Adrenal gland (tissue), 12 donors: ENCODE measurements around the gene PATL1. TPM values are rescaled to one million over a fixed set of nuclear protein-coding genes. Genes with fewer than 3 reads are reported as not detected.

Experiments used
- DNase-seq, 7 donors: peaks; one replicate each; pipeline ENCODE4 v3.0.0-alpha.2; 2019 to 2020
- H3K27ac ChIP-seq, 5 donors: fragments of 200-600 bp; sonication (generic) in 4 of 5; 1 replicate in 3 of 5; 2 replicates in 2 of 5; pipeline versions ENCODE4 v1.5.1 to v1.8.0; 2016 to 2020; ENCODE audit warnings: mild to moderate bottlenecking in 1 of 5
- H3K27me3 ChIP-seq: fragments of 200-600 bp; 2 replicates; pipeline ENCODE4 v1.8.0; 2021
- H3K36me3 ChIP-seq, 2 donors: fragments of 200-600 bp; replicated peaks in 1 of 2; 1 replicate in 1 of 2; 2 replicates in 1 of 2; pipeline versions ENCODE4 v1.5.1 to v1.8.0; 2018 to 2022
- H3K4me1 ChIP-seq, 2 donors: fragments of 200-600 bp; replicated peaks in 1 of 2; 1 replicate in 1 of 2; 2 replicates in 1 of 2; pipeline versions ENCODE4 v1.5.1 to v1.8.0; 2018 to 2021
- H3K4me3 ChIP-seq, 4 donors: fragments of 200-600 bp; sonication (generic) in 3 of 4; one replicate each; pipeline ENCODE4 v1.5.1; 2016 to 2018
- H3K9me3 ChIP-seq, 3 donors: fragments of 200-600 bp; sonication (generic) in 1 of 3; replicated peaks in 1 of 3; 1 replicate in 2 of 3; 2 replicates in 1 of 3; pipeline versions ENCODE4 v1.5.1 to v1.8.0; 2016 to 2021
- POLR2A ChIP-seq, 2 donors: fragments of 450-650 bp; IDR thresholded peaks; one replicate each; pipeline ENCODE4 v1.6.1; 2017; ENCODE audit warnings: antibody characterized with exemption in 2 of 2, mild to moderate bottlenecking in 2 of 2, moderate library complexity in 1 of 2
- WGBS, 4 donors: extraction: QIAGEN DNeasy Blood & Tissue Kit in 2 of 4; methylation state at CpG; one replicate each; pipeline versions ENCODE4 v1.1.5 to v1.1.7; 2013 to 2017; 5-methylcytosine and 5-hydroxymethylcytosine counted together
- intact Hi-C, 2 donors: fragments of 100-400 bp; cut with DNase I; formaldehyde crosslinking; loops; one replicate each; pipeline versions ENCODE4 v1.14.1 to v1.15.0; 2022 to 2023
- polyA plus RNA-seq, 3 donors: library from polyadenylated mRNA; stranded (reverse); fragments of 200-250 nt in 2 of 3; fragments of 350-450 nt in 1 of 3; fragmentation: Illumina TruSeq in 1 of 3; extraction: RNeasy Lipid Tissue Mini Kit (QIAGEN cat#74804) in 1 of 3; gene quantifications; one replicate each; pipeline ENCODE4 v1.2.3, GENCODE V29; 2013 to 2014
- total RNA-seq, 9 donors: library from RNA; depleted of rRNA in 4 of 9; stranded (reverse); fragments of >200 nt in 4 of 9; fragments of 120-200 nt in 1 of 9; fragmentation: NEBNext Ultra II Directional in 1 of 9; extraction: Animal tissue kit (Norgen Biotek cat#: 25700) in 1 of 9; gene quantifications; one replicate each; pipeline versions ENCODE4 v1.1.0 to v1.2.4, GENCODE V29; 2013 to 2023
- TF ChIP-seq, protein P1 (sequence below), 6 experiments: fragments of 450-650 bp in 4 of 6; fragments of 200-600 bp in 2 of 6; sonication (generic) in 1 of 6; IDR thresholded peaks; 1 replicate in 5 of 6; 2 replicates in 1 of 6; pipeline versions ENCODE4 v1.5.1 to v1.8.0; 2016 to 2021; ENCODE audit warnings: antibody characterized with exemption in 6 of 6, mild to moderate bottlenecking in 2 of 6, moderate library complexity in 1 of 6
- donor health status: healthy with polysubstance abuse.
- donor health status: Bipolar disorder and iron deficiency.
- donor health status: DM: yes; HTN: yes; CAD: no.
- donor health status: DM: no; HTN: no; CAD: no.
- donor health status: DM: no; HTN: no; CAD: no.
- donor health status: DM: yes; HTN: yes; CAD: no.

The PATL1 gene
- total and polyA plus RNA-seq, 12 donors = 10.3 to 55.9 (median 19.5) TPM

DNA sequence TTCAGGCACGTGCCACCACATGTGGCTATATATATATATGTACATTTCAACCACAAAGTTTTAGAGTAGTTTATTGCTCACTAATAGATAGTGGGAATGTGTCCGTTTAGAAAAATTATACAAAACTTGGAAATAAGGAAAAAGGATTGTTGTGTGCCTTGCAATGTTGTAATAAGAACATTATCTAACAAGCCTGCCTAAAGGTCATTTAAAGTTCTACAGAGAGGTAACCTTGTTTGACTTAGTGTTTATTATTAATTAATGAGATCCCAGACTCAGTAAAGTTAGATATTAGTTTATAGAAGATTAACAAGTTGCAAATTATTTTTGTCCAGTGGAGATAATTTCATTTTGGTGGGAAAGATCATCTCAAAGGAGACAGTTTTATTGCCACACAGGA, 5.5 kb upstream of the PATL1 start:
- Histone ChIP-seq H3K4me3 (no peak overlapping the region), H3K27ac (no peak overlapping the region), H3K27me3 (no peaks in the 10 kb centered on the region), H3K36me3 (no peaks in the 10 kb centered on the region), H3K4me1 (peaks cover 10% of the 10 kb centered on the region in 2 donors), H3K9me3 (no peaks in the 10 kb centered on the region)
- WGBS, 4 donors = 54 to 73% (median 71%) methylated on average over 2 of the region's 2 CpGs
- TF ChIP-seq POLR2A (IDR thresholded peaks at IDR 0.05) = no peak
- TF ChIP-seq, protein P1, sequence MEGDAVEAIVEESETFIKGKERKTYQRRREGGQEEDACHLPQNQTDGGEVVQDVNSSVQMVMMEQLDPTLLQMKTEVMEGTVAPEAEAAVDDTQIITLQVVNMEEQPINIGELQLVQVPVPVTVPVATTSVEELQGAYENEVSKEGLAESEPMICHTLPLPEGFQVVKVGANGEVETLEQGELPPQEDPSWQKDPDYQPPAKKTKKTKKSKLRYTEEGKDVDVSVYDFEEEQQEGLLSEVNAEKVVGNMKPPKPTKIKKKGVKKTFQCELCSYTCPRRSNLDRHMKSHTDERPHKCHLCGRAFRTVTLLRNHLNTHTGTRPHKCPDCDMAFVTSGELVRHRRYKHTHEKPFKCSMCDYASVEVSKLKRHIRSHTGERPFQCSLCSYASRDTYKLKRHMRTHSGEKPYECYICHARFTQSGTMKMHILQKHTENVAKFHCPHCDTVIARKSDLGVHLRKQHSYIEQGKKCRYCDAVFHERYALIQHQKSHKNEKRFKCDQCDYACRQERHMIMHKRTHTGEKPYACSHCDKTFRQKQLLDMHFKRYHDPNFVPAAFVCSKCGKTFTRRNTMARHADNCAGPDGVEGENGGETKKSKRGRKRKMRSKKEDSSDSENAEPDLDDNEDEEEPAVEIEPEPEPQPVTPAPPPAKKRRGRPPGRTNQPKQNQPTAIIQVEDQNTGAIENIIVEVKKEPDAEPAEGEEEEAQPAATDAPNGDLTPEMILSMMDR (IDR thresholded peaks at IDR 0.05) = no peak
- intact Hi-C loops = loop anchor here (10.0 kb wide), 2 partner anchors 139 to 141 kb away; partner anchors contain the start of gene MRPL16 (in 1 of the 2)
- DNase-seq = no peak

DNA sequence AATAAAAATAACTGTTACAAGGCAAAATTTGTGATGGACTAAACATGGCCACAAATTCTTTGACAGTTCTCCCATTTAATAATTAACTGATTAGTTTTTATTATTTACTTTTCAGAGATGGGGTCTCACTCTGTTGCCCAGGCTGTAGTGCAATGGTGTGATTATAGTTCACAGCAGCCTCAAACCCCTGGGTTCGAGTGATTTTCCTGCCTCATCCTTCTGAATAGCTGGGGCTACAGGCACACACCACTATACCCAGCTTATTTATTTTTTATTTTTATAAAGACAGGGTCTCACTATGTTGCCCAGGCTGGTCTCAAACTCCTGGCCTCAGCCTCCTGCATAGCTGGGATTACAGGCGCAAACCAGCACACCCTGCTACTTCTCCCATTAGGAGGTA, 4.5 kb upstream of the PATL1 start:
- H3K4me1 ChIP-seq = peaks cover 10% of the 10 kb centered on the region in 2 donors
- TF ChIP-seq, protein P1 (IDR thresholded peaks at IDR 0.05) = no peak
- no peak for TF ChIP-seq POLR2A (IDR thresholded peaks at IDR 0.05)
- no peak for DNase-seq
- no peak overlapping the region for H3K27ac ChIP-seq
- WGBS, 4 donors = 75 to 90% (median 83%) methylated on average over 2 of the region's 2 CpGs
- H3K27me3 ChIP-seq = no peaks in the 10 kb centered on the region
- intact Hi-C loops = loop anchor here (10.0 kb wide), 2 partner anchors 138 to 142 kb away; partner anchors contain the start of gene MRPL16 (in 1 of the 2)
- no peak overlapping the region for H3K4me3 ChIP-seq
- no peaks in the 10 kb centered on the region for H3K36me3 ChIP-seq
- no peaks in the 10 kb centered on the region for H3K9me3 ChIP-seq

DNA sequence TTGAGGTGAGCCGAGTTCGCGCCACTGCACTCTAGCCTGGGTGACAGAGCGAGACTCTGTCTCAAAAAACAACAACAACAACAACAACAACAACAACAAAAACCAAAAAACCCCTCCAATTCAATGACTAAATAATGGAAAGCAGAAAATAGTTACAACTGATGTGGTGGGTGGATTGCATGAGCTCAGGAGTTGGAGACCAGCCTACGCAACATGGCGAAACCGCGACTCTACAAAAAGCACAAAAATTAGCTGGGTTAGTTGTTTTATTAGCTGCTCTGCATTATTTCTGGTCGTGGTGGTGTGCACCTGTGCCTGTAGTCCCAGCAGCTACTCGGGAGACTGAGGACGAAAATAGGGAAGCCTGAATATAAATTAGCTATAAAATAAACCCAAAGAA, 2.6 kb upstream of the PATL1 start:
- intact Hi-C loops = loop anchor here (10.0 kb wide), 2 partner anchors 137 to 143 kb away; partner anchors contain the start of gene MRPL16 (in 1 of the 2)
- H3K36me3 ChIP-seq = peaks cover 0 to 3% of the 10 kb centered on the region in 2 donors
- WGBS, 4 donors = 95 to 97% (median 95%) methylated on average over 11 of the region's 11 CpGs
- no peaks in the 10 kb centered on the region for H3K27me3 ChIP-seq
- peaks cover 23 to 25% of the 10 kb centered on the region in 2 donors for H3K4me1 ChIP-seq
- no peaks in the 10 kb centered on the region for H3K9me3 ChIP-seq
- DNase-seq = no peak
- no peak overlapping the region for H3K4me3 ChIP-seq
- no peak for TF ChIP-seq POLR2A (IDR thresholded peaks at IDR 0.05)
- TF ChIP-seq, protein P1 (IDR thresholded peaks at IDR 0.05) = no peak
- no peak overlapping the region for H3K27ac ChIP-seq

DNA sequence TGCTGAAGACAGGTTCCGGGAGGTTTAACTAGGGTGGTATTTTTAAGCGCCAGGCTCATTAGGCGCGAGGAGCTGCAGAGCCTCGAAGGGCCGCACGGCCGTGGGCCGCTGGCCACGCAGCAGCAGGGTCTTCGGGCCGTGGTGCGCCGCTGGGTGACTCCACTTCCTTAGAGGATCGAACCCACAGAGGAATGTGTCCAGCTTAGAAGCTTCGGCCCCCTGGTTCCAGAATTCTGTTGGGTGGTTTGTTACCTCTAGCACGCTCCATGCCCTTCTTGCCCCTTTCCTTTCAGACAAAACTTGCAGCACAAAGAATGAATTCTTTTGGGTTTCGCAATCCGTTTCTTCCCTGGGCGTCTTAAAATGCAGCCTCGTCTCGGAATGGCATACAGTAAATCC, 773 bp upstream of the PATL1 start:
- peak in 5 of 7 donors; percentile 37 to 70 (median 52) for DNase-seq
- H3K4me3 ChIP-seq = peak overlapping the region; percentile 49 to 83 (median 58)
- 3 to 5% (median 4%) methylated on average over 8 to 22 of the region's 22 CpGs for WGBS, 4 donors
- H3K36me3 ChIP-seq = peaks cover 0 to 21% of the 10 kb centered on the region in 2 donors
- TF ChIP-seq POLR2A (IDR thresholded peaks at IDR 0.05) = no peak
- TF ChIP-seq, protein P1 (IDR thresholded peaks at IDR 0.05) = peak in 1 of 6 experiments; percentile 8
- H3K27me3 ChIP-seq = no peaks in the 10 kb centered on the region
- H3K27ac ChIP-seq = peak overlapping the region; percentile 92 to 99 (median 98)
- intact Hi-C loops = loop anchor here (5.0 to 10.0 kb wide), 3 partner anchors 57 to 145 kb away; partner anchors contain the start of gene MRPL16 (in 1 of the 2)
- no peaks in the 10 kb centered on the region for H3K9me3 ChIP-seq
- peaks cover 23 to 26% of the 10 kb centered on the region in 2 donors for H3K4me1 ChIP-seq
